GM21529 (cell line): ENCODE measurements around the gene LIME1.

Experiments used
- ATAC-seq: cut with Tn5 transposase; IDR thresholded peaks from one replicate; pipeline ENCODE4 v1.9.1; 2021; ENCODE audit not compliant: unreplicated experiment

The LIME1 gene

GRCh38 chr20:63748934-63749270 lies 12.4 kb downstream of the LIME1 start:
- ATAC-seq: no peak

- ATAC-seq: no peak
Measured at GRCh38 chr20:63749597-63750508, 13.4 kb downstream of the LIME1 start.

GRCh38 chr20:63750807-63751470 lies 14.5 kb downstream of the LIME1 start:
- no peak for ATAC-seq

- ATAC-seq: no peak
Measured at GRCh38 chr20:63751471-63752271, 15.2 kb downstream of the LIME1 start.

GRCh38 chr20:63752411-63753101 lies 16.1 kb downstream of the LIME1 start:
- no peak for ATAC-seq

- no peak for ATAC-seq
Measured at GRCh38 chr20:63753381-63753780, 16.9 kb downstream of the LIME1 start.

GRCh38 chr20:63754008-63754407 lies 17.5 kb downstream of the LIME1 start:
- no peak for ATAC-seq

- no peak for ATAC-seq
Measured at GRCh38 chr20:63755933-63756647, 19.6 kb downstream of the LIME1 start.

- no peak for ATAC-seq
Measured at GRCh38 chr20:63756648-63756991, 20.2 kb downstream of the LIME1 start.

- no peak for ATAC-seq
Measured at GRCh38 chr20:63758152-63758551, 21.7 kb downstream of the LIME1 start.

- ATAC-seq: no peak
Measured at GRCh38 chr20:63759377-63759901, 23.0 kb downstream of the LIME1 start.

- no peak for ATAC-seq
Measured at GRCh38 chr20:63765082-63765873, 28.8 kb downstream of the LIME1 start.

GRCh38 chr20:63765902-63766301 lies 29.4 kb downstream of the LIME1 start:
- no peak for ATAC-seq

- ATAC-seq: no peak
Measured at GRCh38 chr20:63766695-63767426, 30.4 kb downstream of the LIME1 start.

- no peak for ATAC-seq
Measured at GRCh38 chr20:63767456-63767855, 31.0 kb downstream of the LIME1 start.

GRCh38 chr20:63767886-63768285 lies 31.4 kb downstream of the LIME1 start:
- ATAC-seq: no peak

GRCh38 chr20:63768591-63769515 lies 32.4 kb downstream of the LIME1 start:
- ATAC-seq: no peak
